HG03457 (cell line): Measurements from ENCODE around the gene BCAM.
"Not testable (repeated sequence)": the region's sequence is repeated elsewhere in the genome, so short reads cannot be mapped to it uniquely, and the experiment has no call there.

ENCODE experiments used
- ATAC-seq: cut with Tn5 transposase; IDR thresholded peaks from one replicate; pipeline ENCODE4 v1.9.1; 2021; ENCODE audit warnings: moderate number of reproducible peaks; ENCODE audit not compliant: unreplicated experiment

BCAM gene

DNA sequence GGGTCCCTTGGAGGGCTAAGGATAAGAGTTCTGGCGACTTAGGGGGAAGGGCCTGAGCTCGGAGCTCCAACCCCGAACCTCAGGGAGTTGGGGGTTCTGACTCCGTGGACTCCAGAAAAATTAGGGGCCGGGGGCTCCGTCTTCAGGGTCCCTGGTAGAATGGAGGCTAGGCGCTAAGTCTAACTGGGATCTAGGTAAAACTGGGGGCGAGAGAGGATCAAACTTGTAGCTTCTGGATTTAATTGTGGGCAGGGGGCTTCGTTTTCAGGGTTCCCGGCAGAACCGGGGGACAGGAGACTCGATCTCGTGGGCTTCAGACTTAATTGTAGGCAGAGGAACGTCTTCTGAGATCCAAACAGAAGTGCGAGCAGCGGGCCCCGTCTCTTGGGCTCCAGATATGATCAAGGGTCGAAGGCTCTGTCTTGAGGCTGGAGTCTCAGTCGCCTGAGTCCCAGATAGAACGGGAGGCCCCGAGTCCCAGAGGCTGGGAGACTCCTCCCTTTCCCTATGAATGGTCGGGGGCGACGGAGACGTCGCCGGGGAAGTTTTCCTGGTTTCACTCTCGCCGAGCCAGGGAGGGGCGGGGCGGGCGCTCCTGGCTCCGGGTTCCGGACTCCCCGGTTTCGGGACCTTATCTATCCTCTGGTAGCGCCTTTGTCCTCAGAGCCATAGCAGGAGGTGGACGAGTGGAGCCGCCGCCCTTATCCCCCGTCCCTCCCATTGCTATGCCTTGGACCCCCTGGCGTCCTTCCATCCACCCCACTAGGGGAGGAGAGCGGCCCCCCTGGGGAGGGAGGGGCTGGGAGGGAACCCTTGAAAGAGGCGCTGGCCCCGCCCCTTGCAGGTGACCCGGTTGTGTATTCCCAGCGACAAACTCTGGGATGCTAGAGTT, 38.5 kb downstream of the BCAM start:
- no peak for ATAC-seq

DNA sequence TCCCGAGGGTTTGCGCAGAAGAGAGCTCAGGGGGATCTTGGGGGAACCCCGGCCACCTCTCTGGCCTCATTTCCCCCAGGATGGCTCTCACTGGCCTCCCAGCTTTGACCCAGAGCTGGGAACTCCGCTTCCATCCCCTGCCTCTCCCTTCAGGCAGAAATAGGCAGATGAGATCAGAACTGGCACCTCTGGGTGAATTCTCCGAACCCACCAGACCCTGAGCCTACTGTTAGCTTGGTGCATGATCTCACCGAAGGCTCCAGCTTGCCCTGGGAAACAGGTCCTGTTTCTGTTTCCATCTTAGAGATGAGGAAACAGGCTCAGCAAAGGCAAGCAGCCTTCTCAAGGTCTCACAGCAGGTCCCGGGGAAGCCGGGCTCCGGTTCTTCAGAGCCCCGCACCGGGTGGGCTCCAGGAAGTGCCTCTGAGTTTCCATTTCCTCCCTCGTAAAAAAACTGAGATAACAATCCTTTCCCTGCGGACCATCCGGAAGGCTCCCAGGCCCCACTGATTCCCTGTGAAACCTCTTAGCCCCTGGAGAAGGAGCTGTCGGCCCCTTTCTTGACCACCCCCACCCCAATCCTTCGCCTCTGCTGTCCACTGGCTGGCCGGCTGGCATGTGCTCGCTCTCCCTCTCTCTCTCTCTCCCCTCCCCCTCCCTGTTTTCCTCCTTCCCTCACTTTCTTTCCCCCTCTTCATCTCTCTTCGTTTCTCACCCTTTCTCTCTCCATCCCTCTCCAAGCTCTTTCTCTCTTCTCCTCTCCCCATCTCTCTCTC, 39.3 kb downstream of the BCAM start:
- no peak for ATAC-seq

DNA sequence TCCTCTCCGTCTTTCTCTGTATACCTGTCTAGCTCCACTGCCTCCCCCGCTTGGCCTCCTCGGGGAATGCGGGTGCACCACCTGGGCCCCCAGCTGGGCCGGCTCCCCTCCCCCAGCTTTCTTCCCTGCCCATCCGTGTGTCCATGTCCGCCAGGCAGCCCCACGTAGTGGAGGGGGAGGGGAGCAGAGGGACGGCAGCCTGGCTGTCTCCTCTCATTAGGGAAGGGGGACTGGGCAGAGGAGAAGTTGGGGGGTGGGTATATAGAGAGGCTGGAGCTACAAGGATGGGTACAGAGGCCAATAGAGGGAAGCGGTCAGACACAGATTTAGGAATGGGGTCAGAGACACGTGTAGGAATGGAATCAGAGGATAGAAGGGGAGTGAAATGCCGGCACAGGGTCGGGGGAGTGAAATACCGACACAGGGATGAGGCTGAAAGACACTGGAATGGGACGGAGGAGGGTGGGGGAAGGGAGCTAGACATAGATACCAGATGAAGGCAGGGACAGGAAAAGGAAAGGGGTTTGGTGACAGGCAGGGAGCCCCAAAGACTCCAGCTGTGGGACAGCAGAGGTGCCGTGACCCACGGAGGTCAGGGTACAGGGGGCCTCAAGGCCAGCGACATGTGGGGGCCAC, 40.0 kb downstream of the BCAM start:
- no peak for ATAC-seq

DNA sequence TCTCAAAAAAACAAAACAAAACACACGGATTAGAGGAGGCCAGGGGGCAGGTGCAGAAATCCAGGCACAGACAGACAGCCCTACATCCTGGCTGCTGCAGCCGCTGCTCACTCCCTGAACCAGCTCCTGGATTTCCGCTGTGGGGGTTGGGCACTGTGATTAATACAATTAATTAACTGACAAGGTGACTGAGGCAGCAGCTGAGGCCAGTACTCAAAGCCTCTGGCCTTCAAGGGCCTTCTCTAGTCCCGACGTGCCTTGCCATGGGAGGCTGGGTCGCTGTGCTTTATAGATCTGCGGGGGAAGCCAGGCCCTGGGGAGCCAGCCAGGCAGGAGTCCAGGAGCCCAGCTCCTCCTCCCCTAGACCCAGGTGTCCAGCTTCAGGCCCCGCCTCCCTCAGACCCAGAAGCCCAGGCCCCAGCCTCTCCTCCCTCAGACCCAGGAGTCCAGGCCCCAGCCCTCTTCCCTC, 41.8 kb downstream of the BCAM start:
- no peak for ATAC-seq

DNA sequence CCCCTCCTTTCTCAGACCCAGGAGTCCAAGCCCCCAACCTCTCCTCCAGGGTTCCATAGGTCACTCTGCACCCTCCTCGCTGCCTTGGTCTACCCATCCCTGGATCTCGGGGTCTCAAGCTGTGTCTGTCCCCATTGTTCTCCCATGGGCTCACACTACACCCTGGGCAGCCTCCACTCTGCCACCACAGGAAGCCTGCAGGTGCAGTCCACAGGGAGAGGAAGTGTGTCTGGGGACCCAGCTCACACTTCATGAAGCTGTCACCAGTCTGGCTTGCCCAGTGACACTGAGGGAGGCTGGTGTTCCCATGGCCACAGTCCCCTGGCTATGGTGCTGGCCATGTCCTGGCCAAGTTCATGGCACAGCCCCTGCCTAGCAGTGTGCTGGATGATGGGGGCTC, 42.5 kb downstream of the BCAM start:
- ATAC-seq: no peak

DNA sequence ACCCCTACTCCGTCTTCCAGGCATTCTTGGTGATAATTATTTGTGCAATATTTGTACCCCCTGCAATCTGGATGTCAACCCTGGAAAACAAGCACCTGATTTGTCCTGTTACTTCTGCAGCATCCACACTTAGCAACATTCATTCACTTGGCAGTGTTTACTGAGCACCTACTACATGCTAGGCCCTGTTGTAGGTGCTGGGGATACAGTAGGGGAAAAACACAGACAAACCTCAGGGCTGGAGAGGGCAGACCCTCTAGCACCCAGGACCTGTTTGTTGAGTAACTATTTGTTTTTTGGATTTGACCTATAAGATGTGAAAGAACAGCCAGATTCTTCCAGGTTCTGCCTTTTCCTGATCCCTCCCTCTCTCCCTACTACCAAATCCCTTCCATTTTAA, 46.7 kb downstream of the BCAM start:
- ATAC-seq: no peak

DNA sequence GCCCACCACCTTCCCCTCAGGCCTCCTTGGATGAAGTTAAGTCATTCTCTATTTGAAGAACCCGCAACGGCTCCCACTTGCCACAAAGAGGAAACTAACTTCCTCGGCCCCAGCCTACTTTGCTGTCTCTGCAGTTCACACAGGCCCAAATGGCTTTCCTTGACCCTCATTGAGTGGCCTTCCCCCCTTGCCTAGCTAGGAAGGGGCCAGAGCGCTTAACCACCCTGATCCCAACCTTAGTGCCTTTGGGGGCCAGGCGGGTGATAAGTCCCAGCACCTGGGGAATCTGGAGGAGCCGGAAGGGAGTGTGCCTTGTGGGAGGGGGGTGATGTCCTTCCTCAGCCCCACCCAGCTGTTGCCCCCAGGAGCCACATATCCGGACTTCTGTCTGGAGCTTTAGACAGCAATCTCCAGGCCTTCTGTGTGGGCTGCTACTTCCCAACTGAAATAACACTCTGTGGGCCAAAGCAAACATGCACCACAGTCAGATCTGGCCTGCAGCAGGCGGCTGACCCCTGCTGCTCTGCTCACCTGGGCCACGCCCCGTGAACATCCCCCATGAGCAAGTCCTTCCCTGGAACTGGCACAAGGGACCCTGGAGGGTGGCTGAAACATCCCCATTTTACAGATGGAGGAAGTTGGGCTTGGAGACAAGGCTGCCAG, 47.6 kb downstream of the BCAM start:
- no peak for ATAC-seq

DNA sequence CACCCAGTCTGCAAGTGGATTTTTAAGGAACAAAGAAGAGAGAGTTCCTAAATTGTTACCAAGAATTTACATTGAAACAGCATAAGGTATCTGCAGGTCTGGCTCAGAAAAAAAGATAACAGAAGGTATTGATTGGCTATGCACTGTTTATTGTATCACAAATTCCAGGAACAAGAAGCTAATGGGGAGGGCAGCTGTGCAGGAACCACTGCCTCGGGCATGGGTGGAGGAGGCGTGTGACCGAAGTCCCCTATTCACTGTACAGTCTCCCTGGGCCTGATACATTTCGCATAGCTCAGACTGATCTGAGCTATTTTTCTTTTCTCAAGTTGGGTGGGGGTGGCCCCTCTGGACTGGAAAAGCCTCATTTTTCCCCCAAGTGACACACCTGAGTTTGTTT, 48.9 kb downstream of the BCAM start:
- ATAC-seq: no peak

DNA sequence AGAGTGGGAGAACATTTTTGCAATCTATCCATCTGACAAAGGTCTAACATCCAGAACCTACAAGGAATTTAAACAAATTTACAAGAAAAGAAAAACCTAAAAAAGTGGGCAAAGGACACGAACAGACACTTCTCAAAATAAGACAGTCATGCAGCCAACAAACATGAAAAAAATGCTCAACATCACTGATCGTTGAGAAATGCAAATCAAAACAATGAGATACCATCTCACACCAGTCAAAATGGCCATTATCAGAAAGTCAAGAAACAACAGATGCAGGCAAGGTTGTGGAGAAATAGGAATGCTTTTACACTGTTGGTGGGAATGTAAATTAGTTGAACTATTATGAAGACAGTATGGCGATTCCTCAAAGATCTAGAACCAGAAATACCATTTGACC, 52.7 kb downstream of the BCAM start:
- ATAC-seq: not testable (repeated sequence)

DNA sequence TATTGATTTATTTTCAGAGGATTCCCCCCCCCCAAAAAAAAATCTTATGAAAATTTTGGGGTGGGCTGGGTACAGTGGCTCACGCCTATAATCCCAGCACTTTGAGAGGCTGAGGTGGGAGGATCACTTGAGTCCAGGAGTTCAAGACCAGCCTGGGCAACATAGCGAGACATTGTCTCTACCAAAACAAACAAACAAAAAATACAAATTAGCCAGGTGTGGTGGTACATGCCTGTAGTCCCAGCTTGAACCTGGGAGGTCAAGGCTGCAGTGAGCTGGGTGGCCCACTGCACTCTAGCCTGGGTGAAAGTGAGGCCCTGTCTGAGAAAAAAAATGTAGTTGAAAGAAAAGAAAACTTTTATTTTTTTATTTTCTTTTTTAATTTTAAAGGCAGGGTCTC, 55.1 kb downstream of the BCAM start:
- ATAC-seq: no peak

DNA sequence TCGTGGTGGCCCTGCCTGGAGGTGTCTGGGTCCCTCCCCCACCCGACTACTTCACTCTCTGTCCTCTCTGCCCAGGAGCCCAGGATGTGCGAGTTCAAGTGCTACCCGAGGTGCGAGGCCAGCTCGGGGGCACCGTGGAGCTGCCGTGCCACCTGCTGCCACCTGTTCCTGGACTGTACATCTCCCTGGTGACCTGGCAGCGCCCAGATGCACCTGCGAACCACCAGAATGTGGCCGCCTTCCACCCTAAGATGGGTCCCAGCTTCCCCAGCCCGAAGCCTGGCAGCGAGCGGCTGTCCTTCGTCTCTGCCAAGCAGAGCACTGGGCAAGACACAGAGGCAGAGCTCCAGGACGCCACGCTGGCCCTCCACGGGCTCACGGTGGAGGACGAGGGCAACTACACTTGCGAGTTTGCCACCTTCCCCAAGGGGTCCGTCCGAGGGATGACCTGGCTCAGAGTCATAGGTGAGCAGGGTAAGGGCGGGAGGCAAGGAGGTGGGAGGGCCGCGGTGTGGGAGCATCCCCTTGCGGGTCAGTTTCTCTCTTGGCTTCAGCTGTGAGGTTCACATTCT, 56.4 kb downstream of the BCAM start:
- ATAC-seq: no peak

DNA sequence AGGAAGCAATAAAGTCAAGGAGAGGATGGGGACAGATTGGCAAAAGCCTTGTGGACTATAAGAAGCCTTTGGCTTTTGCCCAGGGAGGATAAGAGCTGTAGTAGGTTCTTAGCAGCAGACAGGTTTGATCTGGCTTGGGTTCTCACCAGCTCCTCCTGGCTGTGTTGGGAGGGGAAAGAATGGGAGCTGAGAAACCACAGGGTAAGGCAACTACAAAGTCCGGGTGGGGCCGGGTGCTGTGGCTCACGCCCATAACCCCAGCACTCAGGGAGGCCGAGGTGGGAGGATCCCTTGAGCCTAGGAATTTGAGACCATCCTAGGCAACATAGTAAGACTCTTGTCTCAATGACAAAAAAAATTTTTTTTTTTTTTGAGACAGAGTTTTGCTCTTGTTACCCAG, 57.8 kb downstream of the BCAM start:
- no peak for ATAC-seq

DNA sequence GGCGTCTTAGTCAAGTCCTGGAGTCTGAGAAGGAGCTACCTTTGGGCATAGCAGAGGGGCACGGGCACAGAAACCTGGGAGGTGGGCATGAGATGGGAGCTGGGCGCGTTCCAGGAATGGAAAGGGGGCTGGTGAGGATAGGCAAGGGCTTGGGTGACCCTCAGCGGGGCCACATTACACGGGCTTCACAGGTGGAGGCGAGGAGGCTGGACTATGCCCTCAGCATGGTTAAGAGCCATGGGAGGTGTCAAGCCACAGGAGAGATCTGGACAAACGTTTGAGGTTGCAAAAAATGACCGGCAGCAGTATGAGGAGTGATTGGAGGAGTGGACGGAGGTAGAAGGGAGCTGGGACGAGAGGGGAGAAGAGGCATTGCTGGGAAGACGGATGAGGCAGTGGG, 58.7 kb downstream of the BCAM start:
- ATAC-seq: no peak

DNA sequence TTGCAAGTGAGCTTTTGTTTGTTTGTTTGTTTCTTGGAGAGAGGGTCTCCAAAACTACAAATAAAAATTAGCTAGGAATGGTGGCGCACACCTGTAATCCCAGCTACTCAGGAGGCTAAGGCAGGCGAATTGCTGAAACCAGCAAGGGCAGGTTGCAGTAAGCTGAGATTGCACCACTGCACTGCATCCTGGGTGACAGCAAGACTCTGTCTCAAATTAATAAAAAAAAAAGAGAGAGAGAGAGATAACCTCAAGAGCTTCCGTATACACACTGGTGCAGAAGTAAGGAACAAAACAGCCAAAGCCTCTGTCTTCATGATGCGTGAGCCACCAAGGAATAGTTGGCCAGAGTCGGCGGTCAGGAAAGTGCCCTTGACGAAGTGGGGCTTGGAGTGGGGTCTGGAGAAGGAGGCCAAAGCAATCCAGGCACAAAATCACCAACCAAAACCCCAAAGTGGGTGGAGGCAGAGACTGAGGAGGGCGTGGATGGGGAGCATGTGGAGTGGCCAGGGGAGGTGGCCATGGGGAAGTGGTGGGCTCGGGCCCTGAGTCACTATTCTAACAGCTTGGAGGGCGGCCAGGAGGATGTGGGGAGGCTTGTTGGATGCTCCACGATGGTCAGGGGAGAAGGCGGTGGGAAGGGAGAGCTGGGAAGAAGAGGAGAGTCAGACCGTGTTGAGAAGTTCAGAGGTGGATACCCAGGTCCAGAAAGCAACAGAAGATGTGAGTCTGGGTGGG, 61.0 kb downstream of the BCAM start:
- no peak for ATAC-seq
